Heart left ventricle (tissue), 13 donors: ENCODE measurements around the gene ANKRD29.

Experiments
- CTCF ChIP-seq, 12 donors: fragments of 200-600 bp; sonication (generic) in 4 of 12; IDR thresholded peaks; one replicate each; pipeline versions ENCODE4 v1.5.0 to v1.8.0; 2018 to 2022; ENCODE audit warnings: antibody characterized with exemption in 12 of 12, mild to moderate bottlenecking in 5 of 12
- POLR2A ChIP-seq, 2 donors: fragments of 450-650 bp; IDR thresholded peaks; one replicate each; pipeline ENCODE4 v1.6.1; 2017; ENCODE audit warnings: antibody characterized with exemption in 2 of 2, mild to moderate bottlenecking in 2 of 2, moderate library complexity in 2 of 2
- donor health status: ischemic (EF 13 %, LVEDD 7.1; RV severe dilation, severe dysfunction).
- donor health status: DM: no; HTN: yes; CAD: no.
- donor health status: DM: no; HTN: no; CAD: no.
- donor health status: ischemic (EF 25% LVEDD 6.9; RV normal size, moderate dysfunction).
- donor health status: ischemic (EF 25% LVEDD 5.7; RV mildly dilated, moderate dysfunction).
- donor health status: ischemic (EF 35%, LVEDD 5.7; RV mildly dilated, moderate dysfunction).
- donor health status: nonischemic (EF 11% LVEDD 7.7; RV severe dilation, severe dysfunction).
- donor health status: DM: yes; HTN: yes; CAD: no.
- donor health status: PGD.
- donor health status: ischemic (EF 29% LVEDD 5.4; RV normal size, mild dysfunction).
- donor health status: nonischemic (EF 23%, LVEDD 6.1; RV moderate dilation, normal function).

GRCh38 chr18:23684515-23685197, 21.9 kb upstream of the ANKRD29 start:
- TF ChIP-seq CTCF (IDR thresholded peaks at IDR 0.05) = no peak
- TF ChIP-seq POLR2A (IDR thresholded peaks at IDR 0.05) = no peak
